Measurements from ENCODE around the gene KAZN.

KAZN gene

GRCh38 chr1:15028102-15028501 is 429.6 kb downstream of the KAZN start:
- Histone ChIP-seq H4K20me1 (ENCODE audit: insufficient read depth, low read length) (no peaks in the 10 kb centered on the region), H3K9ac (ENCODE audit: low read length) (no peak overlapping the region)

DNA sequence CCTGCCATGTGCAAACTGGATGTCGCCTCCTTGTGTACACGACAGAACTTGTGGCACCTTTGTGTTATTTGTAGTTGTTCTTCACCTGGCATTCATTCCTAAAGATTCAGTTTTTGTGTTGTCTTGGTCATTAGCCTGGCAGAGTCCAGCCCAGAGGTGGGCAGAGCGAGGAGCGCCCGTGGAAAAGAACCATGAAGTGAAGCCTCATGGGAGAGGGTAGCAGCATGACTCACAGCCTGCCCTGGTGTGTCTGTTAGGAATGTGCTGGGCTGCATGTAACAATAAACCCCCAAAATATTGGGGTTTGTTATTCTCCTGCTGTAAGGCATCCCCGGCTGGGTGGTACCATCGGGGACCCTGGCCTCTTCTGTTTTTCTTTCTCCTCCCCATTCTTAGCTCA is 430.1 kb downstream of the KAZN start:
- no peak overlapping the region for H3K27ac ChIP-seq (ENCODE audit: low read length)
- no peaks in the 10 kb centered on the region for H3K27me3 ChIP-seq (replicated peaks; ENCODE audit: insufficient read depth, low read length)
- no peak overlapping the region for H3K4me2 ChIP-seq (ENCODE audit: low read depth, low read length)
- H3K79me2 ChIP-seq (ENCODE audit: low read length): no peaks in the 10 kb centered on the region
- H3K9me3 ChIP-seq (replicated peaks; ENCODE audit: insufficient read depth, low read length): no peaks in the 10 kb centered on the region
- no peaks in the 10 kb centered on the region for H3K9me2 ChIP-seq (replicated peaks; ENCODE audit: insufficient read depth, low read length)
- no peak overlapping the region for H3K4me3 ChIP-seq (ENCODE audit: low read length)
- no peaks in the 10 kb centered on the region for H3F3A ChIP-seq (ENCODE audit: insufficient read depth, low read length)
- H3K4me1 ChIP-seq (ENCODE audit: low read length): no peaks in the 10 kb centered on the region
- no peaks in the 10 kb centered on the region for H4K20me1 ChIP-seq (ENCODE audit: insufficient read depth, low read length)
- TF ChIP-seq EZH2phosphoT487 (IDR thresholded peaks at IDR 0.05; ENCODE audit: low read length) (no peak), EZH2 (optimal IDR thresholded peaks at IDR 0.05; ENCODE audit: low read depth, low read length) (no peak)
- TF ChIP-seq, protein P1, sequence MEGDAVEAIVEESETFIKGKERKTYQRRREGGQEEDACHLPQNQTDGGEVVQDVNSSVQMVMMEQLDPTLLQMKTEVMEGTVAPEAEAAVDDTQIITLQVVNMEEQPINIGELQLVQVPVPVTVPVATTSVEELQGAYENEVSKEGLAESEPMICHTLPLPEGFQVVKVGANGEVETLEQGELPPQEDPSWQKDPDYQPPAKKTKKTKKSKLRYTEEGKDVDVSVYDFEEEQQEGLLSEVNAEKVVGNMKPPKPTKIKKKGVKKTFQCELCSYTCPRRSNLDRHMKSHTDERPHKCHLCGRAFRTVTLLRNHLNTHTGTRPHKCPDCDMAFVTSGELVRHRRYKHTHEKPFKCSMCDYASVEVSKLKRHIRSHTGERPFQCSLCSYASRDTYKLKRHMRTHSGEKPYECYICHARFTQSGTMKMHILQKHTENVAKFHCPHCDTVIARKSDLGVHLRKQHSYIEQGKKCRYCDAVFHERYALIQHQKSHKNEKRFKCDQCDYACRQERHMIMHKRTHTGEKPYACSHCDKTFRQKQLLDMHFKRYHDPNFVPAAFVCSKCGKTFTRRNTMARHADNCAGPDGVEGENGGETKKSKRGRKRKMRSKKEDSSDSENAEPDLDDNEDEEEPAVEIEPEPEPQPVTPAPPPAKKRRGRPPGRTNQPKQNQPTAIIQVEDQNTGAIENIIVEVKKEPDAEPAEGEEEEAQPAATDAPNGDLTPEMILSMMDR (IDR thresholded peaks at IDR 0.05; ENCODE audit: low read length): no peak
- no peak overlapping the region for H2AFZ ChIP-seq (ENCODE audit: low read length)
- DNase-seq: no peak
- no peak overlapping the region for H3K9ac ChIP-seq (ENCODE audit: low read length)
- H3K36me3 ChIP-seq (replicated peaks; ENCODE audit: insufficient read depth, low read length): no peaks in the 10 kb centered on the region

More at GRCh38 chr1:15028102-15028501, 429.6 kb downstream of the KAZN start:
- Histone ChIP-seq H3K36me3 (replicated peaks; ENCODE audit: insufficient read depth, low read length) (no peaks in the 10 kb centered on the region), H3K27me3 (replicated peaks; ENCODE audit: insufficient read depth, low read length) (no peaks in the 10 kb centered on the region), H3K4me1 (ENCODE audit: low read length) (no peaks in the 10 kb centered on the region), H3F3A (ENCODE audit: insufficient read depth, low read length) (no peaks in the 10 kb centered on the region), H3K79me2 (ENCODE audit: low read length) (no peaks in the 10 kb centered on the region), H2AFZ (ENCODE audit: low read length) (no peak overlapping the region), H3K4me3 (ENCODE audit: low read length) (no peak overlapping the region), H3K9me3 (replicated peaks; ENCODE audit: insufficient read depth, low read length) (no peaks in the 10 kb centered on the region), H3K4me2 (ENCODE audit: low read depth, low read length) (no peak overlapping the region), H3K9me2 (replicated peaks; ENCODE audit: insufficient read depth, low read length) (no peaks in the 10 kb centered on the region), H3K27ac (ENCODE audit: low read length) (no peak overlapping the region)
- no peak for DNase-seq
- TF ChIP-seq EZH2phosphoT487 (IDR thresholded peaks at IDR 0.05; ENCODE audit: low read length) (no peak), EZH2 (optimal IDR thresholded peaks at IDR 0.05; ENCODE audit: low read depth, low read length) (no peak)
- TF ChIP-seq, protein P1 (IDR thresholded peaks at IDR 0.05; ENCODE audit: low read length): no peak

GRCh38 chr1:15029036-15029435 is 430.6 kb downstream of the KAZN start:
- Histone ChIP-seq H3K27me3 (replicated peaks; ENCODE audit: insufficient read depth, low read length) (no peaks in the 10 kb centered on the region), H3K27ac (ENCODE audit: low read length) (no peak overlapping the region), H3K36me3 (replicated peaks; ENCODE audit: insufficient read depth, low read length) (no peaks in the 10 kb centered on the region), H3F3A (ENCODE audit: insufficient read depth, low read length) (no peaks in the 10 kb centered on the region), H3K4me3 (ENCODE audit: low read length) (no peak overlapping the region), H3K9me2 (replicated peaks; ENCODE audit: insufficient read depth, low read length) (no peaks in the 10 kb centered on the region), H4K20me1 (ENCODE audit: insufficient read depth, low read length) (no peaks in the 10 kb centered on the region), H3K4me2 (ENCODE audit: low read depth, low read length) (no peak overlapping the region), H3K79me2 (ENCODE audit: low read length) (no peaks in the 10 kb centered on the region), H3K9me3 (replicated peaks; ENCODE audit: insufficient read depth, low read length) (no peaks in the 10 kb centered on the region), H3K9ac (ENCODE audit: low read length) (no peak overlapping the region), H3K4me1 (ENCODE audit: low read length) (no peaks in the 10 kb centered on the region), H2AFZ (ENCODE audit: low read length) (no peak overlapping the region)
- DNase-seq: no peak
- TF ChIP-seq, protein P1 (IDR thresholded peaks at IDR 0.05; ENCODE audit: low read length): no peak

Data from MM.1S (cell line).